ENCODE results near the gene GKN2. TPM values are rescaled to one million over a fixed set of nuclear protein-coding genes. Genes with fewer than 3 reads are reported as not detected.
A peak's percentile ranks its signal among the peaks of the same experiment; 100 is the strongest.

The GKN2 gene
- polyA plus RNA-seq, 1 donor from 2014 or later: not detected

DNA sequence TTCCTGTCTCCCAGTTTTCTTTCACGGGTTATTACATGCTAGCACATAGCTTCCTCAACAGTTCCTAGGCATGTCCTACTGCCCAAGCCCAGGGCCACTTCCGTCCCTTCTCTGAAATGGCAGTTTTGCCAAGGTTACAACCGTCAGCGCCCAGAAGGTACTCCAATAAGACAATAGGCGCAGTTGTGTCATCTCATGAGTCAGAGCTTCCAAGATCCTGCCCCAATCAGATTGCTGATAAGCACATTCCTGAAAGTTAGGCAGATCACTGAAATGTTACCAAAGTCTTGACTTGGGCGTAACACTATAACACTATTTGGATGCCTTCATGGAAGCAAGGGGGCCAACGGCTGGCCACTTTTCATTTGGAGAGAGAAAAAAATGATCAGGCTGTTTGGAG lies 34.2 kb downstream of the GKN2 start:
- Mint-ChIP-seq H3K4me3 (no peak overlapping the region), H3K4me1 (peaks cover 0 to 1% (median 0%) of the 10 kb centered on the region in 3 donors), H3K27ac (no peak overlapping the region), H3K36me3 (no peaks in the 10 kb centered on the region), H3K27me3 (no peaks in the 10 kb centered on the region), H3K9me3 (no peaks in the 10 kb centered on the region)

DNA sequence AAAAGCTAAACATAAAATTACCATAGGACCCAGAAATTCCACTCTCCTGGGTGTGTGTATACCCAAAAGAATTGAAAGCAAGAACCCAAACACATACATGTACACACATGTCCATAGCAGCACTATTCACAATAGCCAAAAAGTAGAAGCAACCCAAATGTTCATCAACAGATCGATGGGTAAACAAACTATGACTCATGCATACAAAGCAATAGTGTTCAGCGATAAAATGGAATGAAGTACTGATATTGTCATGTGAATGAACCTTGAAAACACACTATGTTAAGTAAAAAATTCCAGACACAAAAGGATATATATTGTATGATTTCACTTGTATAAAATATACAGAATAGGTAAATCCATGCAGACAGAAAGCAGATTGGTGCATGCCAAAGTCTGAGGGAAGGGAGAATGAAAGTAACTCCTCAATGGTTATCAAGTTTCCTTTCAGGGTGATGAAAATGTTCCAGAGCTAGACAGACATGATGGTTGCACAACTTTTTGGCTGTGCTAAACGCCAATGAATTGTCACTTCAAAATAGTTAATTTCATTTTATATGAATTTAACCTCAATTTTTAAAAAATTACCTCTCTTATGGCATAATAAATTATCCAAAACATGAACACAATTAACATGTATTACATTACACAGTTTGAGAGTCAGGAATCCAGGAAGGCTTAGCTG lies 35.5 kb downstream of the GKN2 start:
- Mint-ChIP-seq H3K4me1 (no peaks in the 10 kb centered on the region), H3K36me3 (no peaks in the 10 kb centered on the region), H3K9me3 (no peaks in the 10 kb centered on the region), H3K27ac (no peak overlapping the region), H3K27me3 (no peaks in the 10 kb centered on the region), H3K4me3 (no peak overlapping the region)

DNA sequence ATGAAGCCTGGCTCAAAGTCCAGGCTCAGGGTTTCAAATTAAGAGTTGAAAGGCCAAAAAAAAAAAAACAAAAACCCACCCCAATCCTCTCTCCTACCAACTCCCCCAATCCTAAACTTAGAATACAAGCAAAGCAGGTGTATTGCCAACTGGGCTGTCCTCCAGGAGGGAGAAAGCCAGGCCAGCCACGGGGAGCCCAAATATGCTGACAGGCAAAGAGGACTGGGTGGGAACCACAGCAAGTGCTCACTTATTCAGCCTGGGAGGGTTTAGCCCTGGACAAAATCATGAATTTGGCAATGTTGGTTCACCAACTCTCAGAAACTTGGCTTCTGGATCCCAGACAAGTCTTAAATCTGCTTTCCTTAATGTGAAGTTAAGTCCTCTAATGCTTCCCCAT lies 36.5 kb downstream of the GKN2 start:
- H3K27me3 Mint-ChIP-seq: no peaks in the 10 kb centered on the region
- H3K4me1 Mint-ChIP-seq: no peaks in the 10 kb centered on the region
- no peaks in the 10 kb centered on the region for H3K36me3 Mint-ChIP-seq
- H3K9me3 Mint-ChIP-seq: no peaks in the 10 kb centered on the region
- no peak overlapping the region for H3K27ac Mint-ChIP-seq
- no peak overlapping the region for H3K4me3 Mint-ChIP-seq

DNA sequence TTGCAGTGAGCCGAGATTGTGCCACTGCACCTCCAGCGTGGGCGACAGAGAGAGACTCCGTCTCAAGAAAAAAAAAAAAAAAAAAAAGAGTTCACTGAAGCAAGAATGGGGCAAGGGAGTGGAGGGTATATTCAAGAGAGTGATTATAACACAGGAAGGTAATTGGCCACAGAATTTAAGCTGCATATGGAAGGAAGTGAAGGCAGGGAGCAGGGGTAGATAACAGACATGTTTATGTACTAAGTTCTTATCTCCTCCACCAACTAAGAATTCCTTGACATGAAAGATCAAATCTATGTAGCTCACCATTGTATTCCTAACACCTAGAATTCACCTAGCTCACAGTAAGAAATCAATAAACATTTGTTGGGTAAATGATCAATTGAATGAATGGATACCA lies 37.3 kb downstream of the GKN2 start:
- H3K4me1 Mint-ChIP-seq: no peaks in the 10 kb centered on the region
- no peaks in the 10 kb centered on the region for H3K9me3 Mint-ChIP-seq
- H3K27me3 Mint-ChIP-seq: no peaks in the 10 kb centered on the region
- no peaks in the 10 kb centered on the region for H3K36me3 Mint-ChIP-seq
- H3K4me3 Mint-ChIP-seq: no peak overlapping the region
- no peak overlapping the region for H3K27ac Mint-ChIP-seq

DNA sequence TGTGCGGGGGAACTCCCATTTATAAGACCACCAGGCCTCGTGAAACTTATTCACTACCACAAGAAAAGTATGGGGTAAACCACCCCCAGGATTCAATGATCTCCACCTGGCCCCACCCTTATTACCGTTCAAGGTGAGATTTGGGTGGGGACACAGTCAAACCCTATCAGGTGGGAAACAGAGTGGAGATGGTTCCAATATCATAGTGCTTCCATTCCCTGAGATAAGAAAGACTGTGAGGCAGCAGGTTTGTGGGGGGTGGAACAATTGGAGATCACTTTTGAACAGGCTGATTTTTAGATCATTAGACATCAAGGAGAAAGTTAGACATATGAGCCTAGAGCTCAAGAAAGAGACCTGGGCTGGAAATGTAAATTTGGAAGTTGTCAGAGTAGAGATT lies 39.3 kb downstream of the GKN2 start:
- Mint-ChIP-seq H3K27me3 (no peaks in the 10 kb centered on the region), H3K9me3 (no peaks in the 10 kb centered on the region), H3K36me3 (no peaks in the 10 kb centered on the region), H3K4me1 (peaks cover 10 to 13% (median 13%) of the 10 kb centered on the region in 3 donors), H3K27ac (no peak overlapping the region), H3K4me3 (no peak overlapping the region)

DNA sequence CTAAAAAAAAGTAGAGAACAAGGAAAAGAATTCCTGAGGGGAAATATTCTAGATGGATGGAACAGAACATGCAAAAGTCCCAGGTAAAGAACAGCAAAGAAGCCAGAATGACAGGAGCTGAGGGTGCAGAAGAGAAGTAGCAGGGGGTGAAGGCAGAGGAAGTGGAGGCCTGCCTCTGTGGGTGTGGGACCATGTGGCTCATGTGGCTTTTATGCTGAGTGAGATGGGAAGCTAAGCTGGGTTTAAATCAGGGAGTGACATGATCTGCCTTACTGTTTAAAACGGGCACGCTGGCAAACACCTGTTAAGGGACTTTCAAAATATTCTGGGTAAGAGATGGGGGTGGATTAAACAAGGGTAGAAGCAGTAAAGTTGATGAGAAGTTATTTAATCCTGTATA lies 40.0 kb downstream of the GKN2 start:
- Mint-ChIP-seq H3K4me3 (no peak overlapping the region), H3K27me3 (no peaks in the 10 kb centered on the region), H3K36me3 (no peaks in the 10 kb centered on the region), H3K27ac (no peak overlapping the region), H3K9me3 (no peaks in the 10 kb centered on the region), H3K4me1 (peaks cover 14 to 20% (median 19%) of the 10 kb centered on the region in 3 donors)

DNA sequence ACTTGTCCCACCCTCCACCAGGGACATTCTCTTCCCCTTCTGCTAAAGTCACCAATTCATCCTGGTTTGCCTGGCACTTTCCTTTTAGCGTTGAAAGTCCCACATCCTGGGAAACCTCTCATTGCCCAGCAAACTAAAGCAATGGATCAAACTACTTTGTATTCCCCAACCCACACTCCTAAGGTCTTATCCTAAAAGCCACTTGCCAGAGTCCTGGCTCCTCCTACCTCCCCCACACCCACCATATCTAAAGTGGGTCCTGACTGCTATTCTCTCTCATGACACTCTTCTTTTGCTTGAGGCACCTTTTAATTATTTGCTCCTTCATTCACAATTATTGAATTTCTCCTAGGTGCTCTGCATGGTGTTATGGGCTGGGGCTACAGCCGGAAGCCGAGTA lies 40.6 kb downstream of the GKN2 start:
- no peak overlapping the region for H3K4me3 Mint-ChIP-seq
- H3K36me3 Mint-ChIP-seq: no peaks in the 10 kb centered on the region
- H3K9me3 Mint-ChIP-seq: no peaks in the 10 kb centered on the region
- H3K4me1 Mint-ChIP-seq: peaks cover 14 to 23% (median 23%) of the 10 kb centered on the region in 3 donors
- H3K27me3 Mint-ChIP-seq: no peaks in the 10 kb centered on the region
- H3K27ac Mint-ChIP-seq: no peak overlapping the region

DNA sequence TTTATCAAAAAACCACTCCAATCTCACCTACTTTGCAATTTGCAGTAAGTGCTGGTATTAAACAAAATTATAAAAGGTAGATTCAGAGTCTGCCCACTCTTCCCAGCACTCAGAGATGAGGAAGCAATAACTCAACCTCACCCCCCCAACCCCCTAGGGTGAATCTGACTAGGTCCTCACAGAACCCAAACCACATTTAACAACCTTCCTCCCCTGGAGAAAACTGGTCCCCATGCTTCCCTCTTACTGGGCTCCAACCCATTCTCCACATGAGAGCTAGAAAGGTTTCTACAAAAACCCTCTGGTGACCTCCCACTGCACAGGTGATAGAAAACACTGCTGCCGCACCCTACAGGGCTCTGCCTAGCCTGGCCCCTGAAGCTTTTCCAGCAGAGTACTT lies 41.0 kb downstream of the GKN2 start:
- Mint-ChIP-seq H3K9me3 (no peaks in the 10 kb centered on the region), H3K27ac (no peak overlapping the region), H3K36me3 (no peaks in the 10 kb centered on the region), H3K27me3 (no peaks in the 10 kb centered on the region), H3K4me3 (no peak overlapping the region), H3K4me1 (peaks cover 14 to 25% (median 24%) of the 10 kb centered on the region in 3 donors)

DNA sequence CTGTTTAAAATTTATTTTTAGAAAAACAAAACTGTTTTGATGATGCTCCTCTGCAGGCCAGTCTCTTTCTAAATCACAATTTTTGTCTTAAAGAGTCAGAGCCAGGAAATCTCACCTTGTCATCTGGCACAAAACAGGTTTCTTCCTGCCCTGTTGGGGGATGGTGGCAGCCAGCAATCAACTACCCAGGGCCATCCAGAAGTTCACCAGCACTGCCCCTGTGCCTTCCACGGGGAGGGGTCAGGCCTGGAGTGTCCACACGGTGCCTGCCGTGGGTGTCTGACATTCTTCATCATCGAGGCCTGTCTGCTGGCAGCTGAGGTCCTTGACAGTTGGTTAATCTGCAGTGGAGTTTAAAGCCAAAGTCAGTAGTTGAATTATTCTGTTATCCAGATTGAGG lies 41.4 kb downstream of the GKN2 start:
- Mint-ChIP-seq H3K4me3 (no peak overlapping the region), H3K36me3 (no peaks in the 10 kb centered on the region), H3K4me1 (peaks cover 14 to 26% (median 25%) of the 10 kb centered on the region in 3 donors), H3K9me3 (no peaks in the 10 kb centered on the region), H3K27ac (no peak overlapping the region), H3K27me3 (no peaks in the 10 kb centered on the region)

DNA sequence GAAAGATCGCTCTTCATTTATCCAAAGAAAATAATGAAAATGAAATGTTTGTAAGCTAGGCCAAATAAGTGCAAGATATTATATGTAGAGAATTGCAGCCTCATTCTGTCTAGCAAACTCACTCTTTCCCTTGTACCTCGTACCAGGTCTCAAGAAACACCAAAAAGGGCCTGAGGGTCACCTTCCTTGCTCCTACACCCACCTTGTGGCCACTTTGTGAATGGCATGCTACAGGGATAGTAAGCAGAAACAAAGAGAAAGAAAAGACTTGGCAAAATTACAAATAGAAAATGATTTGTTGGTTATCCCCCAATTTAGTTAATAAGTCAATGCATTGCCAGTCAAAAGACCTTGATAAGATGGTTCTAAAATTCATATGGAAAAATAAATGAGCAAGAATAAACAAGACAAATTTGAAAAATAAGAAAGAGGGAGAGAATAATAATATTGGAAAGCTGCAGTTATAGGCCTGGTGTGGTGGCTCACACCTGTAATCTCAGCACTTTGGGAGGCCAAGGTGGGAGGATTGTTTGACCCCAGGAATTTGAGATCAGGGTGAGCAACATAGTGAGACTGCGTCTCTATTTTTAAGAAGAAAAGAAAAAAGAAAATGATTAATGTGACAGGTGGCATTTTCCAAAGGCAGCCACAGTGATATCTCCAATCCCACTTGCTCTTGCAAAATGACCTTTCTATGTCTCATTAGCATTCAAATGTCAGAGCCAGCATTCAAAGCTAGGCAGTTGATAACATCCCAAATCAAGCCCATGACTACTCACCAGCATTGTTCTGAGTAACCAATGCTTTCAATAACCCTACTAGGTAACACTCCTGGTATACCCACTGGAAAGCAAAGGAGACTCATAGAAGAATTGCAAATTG lies 42.7 kb downstream of the GKN2 start:
- no peaks in the 10 kb centered on the region for H3K27me3 Mint-ChIP-seq
- peaks cover 14 to 28% (median 25%) of the 10 kb centered on the region in 3 donors for H3K4me1 Mint-ChIP-seq
- no peak overlapping the region for H3K4me3 Mint-ChIP-seq
- H3K9me3 Mint-ChIP-seq: no peaks in the 10 kb centered on the region
- H3K27ac Mint-ChIP-seq: peak overlapping the region; percentile 50 to 88 (median 83)
- H3K36me3 Mint-ChIP-seq: no peaks in the 10 kb centered on the region

DNA sequence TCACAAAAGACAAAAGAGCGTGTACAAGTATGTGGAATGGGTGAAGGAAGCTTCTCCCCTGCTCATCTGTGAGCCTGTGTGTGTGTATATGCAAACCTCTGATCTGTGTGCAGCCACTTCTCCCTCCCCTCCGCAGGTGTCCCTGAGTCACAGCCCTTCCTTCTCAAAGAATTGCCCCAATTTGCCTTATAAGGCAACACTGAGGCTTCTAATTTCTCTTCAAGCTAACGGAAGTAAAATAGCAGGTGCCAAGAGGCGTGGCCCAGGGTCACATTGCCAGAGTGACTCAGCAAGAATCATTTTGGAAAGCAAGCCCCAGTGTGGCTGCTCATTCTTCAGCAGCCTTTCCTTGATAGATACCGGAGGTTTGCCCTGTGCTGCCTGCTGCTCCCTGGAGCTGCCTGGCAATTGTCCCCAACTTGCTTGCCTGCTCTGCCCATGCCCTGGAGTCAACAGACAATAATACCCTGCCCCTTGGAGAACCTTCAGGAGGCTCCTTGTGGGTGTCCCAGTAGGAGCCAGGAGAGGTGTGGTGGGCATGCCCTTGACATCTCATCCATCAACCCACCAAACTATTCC lies 44.2 kb downstream of the GKN2 start:
- Mint-ChIP-seq H3K9me3 (no peaks in the 10 kb centered on the region), H3K4me3 (peak overlapping the region in 3 of 4 donors; percentile 0 to 83 (median 2)), H3K36me3 (no peaks in the 10 kb centered on the region), H3K4me1 (peaks cover 14 to 28% (median 25%) of the 10 kb centered on the region in 3 donors), H3K27ac (peak overlapping the region; percentile 36 to 97 (median 58)), H3K27me3 (no peaks in the 10 kb centered on the region)

DNA sequence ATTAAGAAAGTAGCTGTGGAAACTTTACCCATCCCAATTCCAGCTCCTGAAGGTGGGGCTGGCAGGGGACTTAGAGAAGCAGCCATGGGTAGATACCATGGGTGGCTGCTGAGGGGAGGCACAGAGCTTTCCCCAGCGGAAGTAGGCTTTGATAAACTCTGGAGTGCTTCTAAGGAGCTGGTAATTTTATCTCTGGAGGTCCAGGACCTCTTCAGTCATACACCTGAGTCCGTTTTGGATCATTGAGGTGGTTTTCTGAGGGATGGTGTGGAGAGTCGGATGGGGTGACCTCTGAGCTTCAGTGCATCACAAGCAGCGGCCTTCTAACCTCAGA lies 44.8 kb downstream of the GKN2 start:
- no peaks in the 10 kb centered on the region for H3K9me3 Mint-ChIP-seq
- peak overlapping the region; percentile 36 to 97 (median 58) for H3K27ac Mint-ChIP-seq
- peaks cover 14 to 28% (median 27%) of the 10 kb centered on the region in 3 donors for H3K4me1 Mint-ChIP-seq
- no peaks in the 10 kb centered on the region for H3K36me3 Mint-ChIP-seq
- H3K4me3 Mint-ChIP-seq: peak overlapping the region in 2 of 4 donors; percentile 2 to 83
- H3K27me3 Mint-ChIP-seq: no peaks in the 10 kb centered on the region

DNA sequence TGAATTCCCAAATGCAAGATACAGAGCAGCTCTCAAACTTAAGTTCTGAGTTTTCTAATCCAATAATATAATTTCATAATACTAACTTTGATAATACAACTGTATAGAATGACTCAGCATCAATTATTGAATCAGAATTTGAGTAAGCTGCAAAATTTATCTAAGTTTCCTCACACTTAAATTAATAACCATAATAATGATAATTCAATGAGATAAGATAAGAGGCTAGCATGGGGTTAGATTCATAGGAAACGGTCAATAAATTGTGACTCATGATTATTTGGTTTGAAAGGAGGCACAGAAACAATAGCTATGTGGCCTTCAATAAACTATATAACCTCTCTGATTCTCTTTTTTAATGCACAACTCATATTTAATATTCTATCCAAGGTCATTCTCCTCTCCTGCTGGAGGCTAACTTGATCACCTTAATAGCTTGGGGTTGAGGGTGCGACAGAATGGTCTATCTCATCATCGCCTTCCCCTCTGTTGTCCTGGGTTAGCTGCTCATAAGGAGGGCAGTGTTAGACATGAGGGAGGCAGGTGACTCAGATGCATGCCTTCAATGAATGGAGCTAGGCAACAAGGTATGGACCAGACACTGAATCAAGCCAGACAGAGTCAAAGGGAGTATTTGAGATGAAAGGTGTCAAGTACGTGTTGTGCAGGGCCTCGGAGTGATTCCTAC lies 45.3 kb downstream of the GKN2 start:
- peak overlapping the region in 2 of 4 donors; percentile 2 to 39 for H3K4me3 Mint-ChIP-seq
- H3K9me3 Mint-ChIP-seq: peaks cover 0 to 2% (median 0%) of the 10 kb centered on the region in 3 donors
- no peaks in the 10 kb centered on the region for H3K36me3 Mint-ChIP-seq
- peaks cover 14 to 28% (median 27%) of the 10 kb centered on the region in 3 donors for H3K4me1 Mint-ChIP-seq
- peak overlapping the region; percentile 36 to 97 (median 58) for H3K27ac Mint-ChIP-seq
- H3K27me3 Mint-ChIP-seq: no peaks in the 10 kb centered on the region

DNA sequence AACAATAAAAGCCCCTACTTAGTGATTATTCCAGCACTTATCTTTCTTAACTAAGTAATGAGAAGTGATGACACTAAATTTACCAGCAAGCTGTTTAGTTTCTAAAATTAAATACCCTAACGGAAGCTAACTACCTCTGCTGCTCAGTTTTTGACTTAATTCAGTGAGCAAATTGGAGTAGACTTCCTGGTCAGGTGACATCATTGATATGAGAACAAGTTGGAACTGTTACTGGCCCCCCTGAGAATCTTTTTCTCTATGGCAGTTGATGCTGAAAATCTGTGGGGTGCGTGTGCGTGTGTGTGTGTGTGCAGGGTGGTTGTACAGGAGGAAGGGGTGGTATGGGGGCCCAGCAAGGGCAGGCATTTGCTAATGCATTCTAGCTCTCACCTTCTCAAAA lies 46.0 kb downstream of the GKN2 start:
- peaks cover 14 to 28% (median 27%) of the 10 kb centered on the region in 3 donors for H3K4me1 Mint-ChIP-seq
- H3K4me3 Mint-ChIP-seq: no peak overlapping the region
- no peaks in the 10 kb centered on the region for H3K27me3 Mint-ChIP-seq
- no peaks in the 10 kb centered on the region for H3K36me3 Mint-ChIP-seq
- H3K9me3 Mint-ChIP-seq: peaks cover 0 to 3% (median 0%) of the 10 kb centered on the region in 3 donors
- H3K27ac Mint-ChIP-seq: no peak overlapping the region

DNA sequence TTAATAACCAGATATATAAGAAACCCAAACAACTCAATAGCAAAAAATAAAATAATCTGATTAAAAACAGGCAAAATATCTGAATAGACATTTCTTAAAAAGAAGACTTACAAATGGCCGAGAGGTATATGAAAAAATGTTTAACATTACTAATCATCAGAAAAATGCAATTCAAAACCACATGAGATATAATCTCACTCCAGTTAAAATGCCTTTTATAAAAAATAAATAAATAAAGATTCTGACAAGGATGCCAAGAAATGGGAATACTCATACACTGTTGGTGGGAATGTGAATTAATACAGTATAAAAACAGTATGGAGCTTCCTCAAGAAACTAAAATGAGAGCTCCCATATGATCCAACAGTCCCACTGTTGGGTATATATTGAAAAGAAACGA lies 47.6 kb downstream of the GKN2 start:
- H3K27ac Mint-ChIP-seq: no peak overlapping the region
- no peak overlapping the region for H3K4me3 Mint-ChIP-seq
- peaks cover 0 to 3% (median 0%) of the 10 kb centered on the region in 3 donors for H3K9me3 Mint-ChIP-seq
- H3K36me3 Mint-ChIP-seq: no peaks in the 10 kb centered on the region
- H3K27me3 Mint-ChIP-seq: no peaks in the 10 kb centered on the region
- peaks cover 14 to 28% (median 27%) of the 10 kb centered on the region in 3 donors for H3K4me1 Mint-ChIP-seq
